ENCODE results near the gene SASH1.

The SASH1 gene

GRCh38 chr6:148457137-148457842, 114.7 kb downstream of the SASH1 start:
- Mint-ChIP-seq H3K27ac (no peak overlapping the region), H3K9me3 (no peaks in the 10 kb centered on the region), H3K4me3 (no peak overlapping the region), H3K36me3 (no peaks in the 10 kb centered on the region), H3K27me3 (peaks cover 28% of the 10 kb centered on the region), H3K4me1 (no peaks in the 10 kb centered on the region)
- ATAC-seq: no peak

GRCh38 chr6:148457843-148458159, 115.2 kb downstream of the SASH1 start:
- H3K27me3 Mint-ChIP-seq: peaks cover 24% of the 10 kb centered on the region
- no peaks in the 10 kb centered on the region for H3K4me1 Mint-ChIP-seq
- no peak overlapping the region for H3K4me3 Mint-ChIP-seq
- H3K9me3 Mint-ChIP-seq: no peaks in the 10 kb centered on the region
- no peak for ATAC-seq
- no peaks in the 10 kb centered on the region for H3K36me3 Mint-ChIP-seq
- H3K27ac Mint-ChIP-seq: no peak overlapping the region

- H3K27ac Mint-ChIP-seq: no peak overlapping the region
- peaks cover 21% of the 10 kb centered on the region for H3K27me3 Mint-ChIP-seq
- no peak for ATAC-seq
- H3K4me3 Mint-ChIP-seq: no peak overlapping the region
- H3K9me3 Mint-ChIP-seq: no peaks in the 10 kb centered on the region
- H3K4me1 Mint-ChIP-seq: no peaks in the 10 kb centered on the region
- no peaks in the 10 kb centered on the region for H3K36me3 Mint-ChIP-seq
Observed at GRCh38 chr6:148459238-148459637, 116.6 kb downstream of the SASH1 start.

GRCh38 chr6:148460876-148461646, 118.4 kb downstream of the SASH1 start:
- H3K27me3 Mint-ChIP-seq: peaks cover 21% of the 10 kb centered on the region
- no peak overlapping the region for H3K27ac Mint-ChIP-seq
- H3K4me1 Mint-ChIP-seq: peaks cover 14% of the 10 kb centered on the region
- no peaks in the 10 kb centered on the region for H3K9me3 Mint-ChIP-seq
- no peaks in the 10 kb centered on the region for H3K36me3 Mint-ChIP-seq
- no peak for ATAC-seq
- H3K4me3 Mint-ChIP-seq: no peak overlapping the region

GRCh38 chr6:148461986-148462577, 119.4 kb downstream of the SASH1 start:
- ATAC-seq: no peak
- no peak overlapping the region for H3K27ac Mint-ChIP-seq
- H3K9me3 Mint-ChIP-seq: no peaks in the 10 kb centered on the region
- H3K36me3 Mint-ChIP-seq: no peaks in the 10 kb centered on the region
- H3K27me3 Mint-ChIP-seq: peaks cover 26% of the 10 kb centered on the region
- peaks cover 17% of the 10 kb centered on the region for H3K4me1 Mint-ChIP-seq
- no peak overlapping the region for H3K4me3 Mint-ChIP-seq

- peaks cover 17% of the 10 kb centered on the region for H3K4me1 Mint-ChIP-seq
- H3K27ac Mint-ChIP-seq: no peak overlapping the region
- no peak overlapping the region for H3K4me3 Mint-ChIP-seq
- H3K9me3 Mint-ChIP-seq: no peaks in the 10 kb centered on the region
- ATAC-seq: no peak
- peaks cover 27% of the 10 kb centered on the region for H3K27me3 Mint-ChIP-seq
- H3K36me3 Mint-ChIP-seq: no peaks in the 10 kb centered on the region
Observed at GRCh38 chr6:148463671-148464070, 121.0 kb downstream of the SASH1 start.

- H3K9me3 Mint-ChIP-seq: no peaks in the 10 kb centered on the region
- H3K4me1 Mint-ChIP-seq: peaks cover 17% of the 10 kb centered on the region
- peaks cover 29% of the 10 kb centered on the region for H3K27me3 Mint-ChIP-seq
- no peaks in the 10 kb centered on the region for H3K36me3 Mint-ChIP-seq
- H3K27ac Mint-ChIP-seq: no peak overlapping the region
- ATAC-seq: peak; percentile 73
- H3K4me3 Mint-ChIP-seq: no peak overlapping the region
Observed at GRCh38 chr6:148464319-148465010, 121.8 kb downstream of the SASH1 start.

GRCh38 chr6:148465011-148465335, 122.3 kb downstream of the SASH1 start:
- Mint-ChIP-seq H3K9me3 (no peaks in the 10 kb centered on the region), H3K27me3 (peaks cover 34% of the 10 kb centered on the region), H3K4me1 (peaks cover 17% of the 10 kb centered on the region), H3K27ac (no peak overlapping the region), H3K36me3 (no peaks in the 10 kb centered on the region), H3K4me3 (no peak overlapping the region)
- ATAC-seq: no peak

- no peaks in the 10 kb centered on the region for H3K9me3 Mint-ChIP-seq
- no peak for ATAC-seq
- no peak overlapping the region for H3K4me3 Mint-ChIP-seq
- H3K27ac Mint-ChIP-seq: no peak overlapping the region
- peaks cover 41% of the 10 kb centered on the region for H3K27me3 Mint-ChIP-seq
- H3K4me1 Mint-ChIP-seq: peaks cover 17% of the 10 kb centered on the region
- H3K36me3 Mint-ChIP-seq: no peaks in the 10 kb centered on the region
Observed at GRCh38 chr6:148465670-148466069, 123.0 kb downstream of the SASH1 start.

- no peak overlapping the region for H3K4me3 Mint-ChIP-seq
Observed at GRCh38 chr6:148466158-148466557, 123.5 kb downstream of the SASH1 start.

GRCh38 chr6:148467926-148468325, 125.3 kb downstream of the SASH1 start:
- peaks cover 46% of the 10 kb centered on the region for H3K27me3 Mint-ChIP-seq
- peaks cover 17% of the 10 kb centered on the region for H3K4me1 Mint-ChIP-seq
- H3K27ac Mint-ChIP-seq: no peak overlapping the region
- no peaks in the 10 kb centered on the region for H3K9me3 Mint-ChIP-seq
- ATAC-seq: no peak
- no peak overlapping the region for H3K4me3 Mint-ChIP-seq
- H3K36me3 Mint-ChIP-seq: no peaks in the 10 kb centered on the region

More at GRCh38 chr6:148466158-148466557, 123.5 kb downstream of the SASH1 start:
- no peak for ATAC-seq
- peaks cover 17% of the 10 kb centered on the region for H3K4me1 Mint-ChIP-seq
- H3K27ac Mint-ChIP-seq: no peak overlapping the region
- H3K36me3 Mint-ChIP-seq: no peaks in the 10 kb centered on the region
- peaks cover 44% of the 10 kb centered on the region for H3K27me3 Mint-ChIP-seq
- no peaks in the 10 kb centered on the region for H3K9me3 Mint-ChIP-seq

- H3K36me3 Mint-ChIP-seq: no peaks in the 10 kb centered on the region
- H3K4me1 Mint-ChIP-seq: peaks cover 10% of the 10 kb centered on the region
- no peaks in the 10 kb centered on the region for H3K9me3 Mint-ChIP-seq
- ATAC-seq: no peak
- H3K27ac Mint-ChIP-seq: no peak overlapping the region
- H3K27me3 Mint-ChIP-seq: peaks cover 46% of the 10 kb centered on the region
- H3K4me3 Mint-ChIP-seq: no peak overlapping the region
Observed at GRCh38 chr6:148470156-148470555, 127.5 kb downstream of the SASH1 start.

GRCh38 chr6:148470606-148471465, 128.2 kb downstream of the SASH1 start:
- no peaks in the 10 kb centered on the region for H3K9me3 Mint-ChIP-seq
- H3K4me3 Mint-ChIP-seq: no peak overlapping the region
- no peak overlapping the region for H3K27ac Mint-ChIP-seq
- peaks cover 6% of the 10 kb centered on the region for H3K4me1 Mint-ChIP-seq
- peaks cover 44% of the 10 kb centered on the region for H3K27me3 Mint-ChIP-seq
- no peaks in the 10 kb centered on the region for H3K36me3 Mint-ChIP-seq
- ATAC-seq: no peak

GRCh38 chr6:148471624-148472159, 129.1 kb downstream of the SASH1 start:
- no peak overlapping the region for H3K27ac Mint-ChIP-seq
- H3K36me3 Mint-ChIP-seq: no peaks in the 10 kb centered on the region
- H3K27me3 Mint-ChIP-seq: peaks cover 43% of the 10 kb centered on the region
- ATAC-seq: no peak
- H3K4me3 Mint-ChIP-seq: no peak overlapping the region
- no peaks in the 10 kb centered on the region for H3K4me1 Mint-ChIP-seq
- H3K9me3 Mint-ChIP-seq: no peaks in the 10 kb centered on the region

Measured in stimulated activated memory B cell treated with anti-CD40 and anti-IgM and Interleukin-4, amounts not matched to agents 10 μg/mL and 1 μg/mL and 100 μg/mL, for 72 hours (primary cell).